Ramos (cell line): ENCODE data around the gene SULF2.

ENCODE experiments used
- in situ Hi-C: fragments of 300-500 bp; cut with MboI; formaldehyde crosslinking; loops from one replicate; pipeline ENCODE4 v1.14.3; 2022; ENCODE audit warnings: low sequenced_read_pairs; ENCODE audit not compliant: unreplicated experiment

The SULF2 gene

DNA sequence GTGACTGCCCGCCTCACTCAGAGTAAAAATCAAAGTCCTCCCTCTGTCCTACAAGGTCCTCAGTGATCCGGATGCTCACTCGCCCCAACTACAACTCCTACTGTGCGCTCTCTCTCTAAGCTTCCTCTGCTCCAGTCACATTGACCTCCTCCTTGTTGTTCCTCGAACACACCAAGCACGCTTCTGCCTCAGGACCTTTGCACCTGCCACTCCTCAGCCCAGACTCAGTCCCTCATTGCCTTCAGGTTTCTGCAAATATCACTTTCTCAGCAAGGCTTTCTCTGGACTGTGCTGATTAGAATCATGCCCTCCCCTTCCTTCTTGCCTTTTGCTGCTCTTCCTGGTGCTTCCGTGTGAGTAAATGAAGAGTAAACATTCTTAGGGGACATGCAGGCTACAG is 41.6 kb downstream of the SULF2 start:
- in situ Hi-C loops: no loop called here

DNA sequence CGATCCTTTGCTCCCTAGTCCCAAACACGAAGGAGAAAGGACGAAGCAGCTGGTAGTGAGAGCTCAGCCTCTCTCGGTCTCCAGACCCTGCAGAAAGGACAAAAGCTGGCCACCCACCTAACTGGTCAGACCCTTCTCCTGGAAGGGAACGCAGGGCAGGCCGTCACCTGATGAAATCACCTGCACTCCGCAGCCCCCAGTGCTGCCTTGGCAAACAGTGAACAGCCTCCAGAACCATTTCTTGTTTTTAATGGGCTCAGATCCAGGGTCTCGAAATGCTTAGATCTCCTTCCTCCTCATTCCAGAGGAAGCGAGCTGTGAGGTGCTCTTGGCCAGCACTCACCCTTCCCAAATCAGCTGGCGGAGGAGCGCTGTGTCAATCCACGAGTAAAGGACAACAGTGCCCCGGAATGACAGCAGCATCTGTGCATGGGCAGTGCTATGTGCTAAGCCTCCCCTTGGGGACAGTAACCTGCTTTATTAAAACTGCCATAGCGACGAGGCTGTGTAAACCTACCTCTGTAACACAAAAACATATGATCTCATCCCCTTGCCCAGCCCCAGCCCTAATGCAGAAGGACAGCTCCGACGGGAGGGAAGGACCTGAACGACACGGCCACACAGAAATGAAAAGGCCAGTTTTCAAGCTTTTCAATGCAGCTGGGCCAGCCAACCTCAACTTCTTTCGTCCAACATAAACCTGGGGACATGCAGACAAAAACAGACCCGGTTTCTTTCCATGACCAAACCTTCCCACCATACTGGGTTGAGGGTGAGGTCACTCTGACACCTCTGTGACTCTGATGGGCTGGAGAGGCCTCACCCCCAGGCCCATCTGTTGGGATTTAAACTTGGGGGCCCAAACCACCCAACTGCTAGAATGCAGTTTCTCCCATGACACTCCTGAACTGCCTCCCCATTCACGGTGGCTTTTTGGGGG is 43.3 kb downstream of the SULF2 start:
- in situ Hi-C loops: no loop called here

DNA sequence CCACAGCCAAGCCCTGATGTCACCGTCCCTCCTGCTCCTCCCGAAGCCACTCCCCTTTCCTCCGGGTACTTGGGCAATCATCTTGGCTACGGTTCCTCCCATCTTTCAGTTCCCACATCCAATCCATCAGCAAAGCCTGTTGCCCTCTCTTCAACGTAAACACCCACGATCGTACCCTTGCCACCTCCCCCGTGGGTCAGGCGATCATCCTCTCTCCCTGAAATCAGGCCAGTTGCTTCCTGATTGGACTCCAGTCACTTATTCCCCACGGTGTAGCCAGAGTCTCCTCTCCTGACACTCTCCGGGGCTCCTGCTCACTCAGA is 44.5 kb downstream of the SULF2 start:
- in situ Hi-C loops: no loop called here

DNA sequence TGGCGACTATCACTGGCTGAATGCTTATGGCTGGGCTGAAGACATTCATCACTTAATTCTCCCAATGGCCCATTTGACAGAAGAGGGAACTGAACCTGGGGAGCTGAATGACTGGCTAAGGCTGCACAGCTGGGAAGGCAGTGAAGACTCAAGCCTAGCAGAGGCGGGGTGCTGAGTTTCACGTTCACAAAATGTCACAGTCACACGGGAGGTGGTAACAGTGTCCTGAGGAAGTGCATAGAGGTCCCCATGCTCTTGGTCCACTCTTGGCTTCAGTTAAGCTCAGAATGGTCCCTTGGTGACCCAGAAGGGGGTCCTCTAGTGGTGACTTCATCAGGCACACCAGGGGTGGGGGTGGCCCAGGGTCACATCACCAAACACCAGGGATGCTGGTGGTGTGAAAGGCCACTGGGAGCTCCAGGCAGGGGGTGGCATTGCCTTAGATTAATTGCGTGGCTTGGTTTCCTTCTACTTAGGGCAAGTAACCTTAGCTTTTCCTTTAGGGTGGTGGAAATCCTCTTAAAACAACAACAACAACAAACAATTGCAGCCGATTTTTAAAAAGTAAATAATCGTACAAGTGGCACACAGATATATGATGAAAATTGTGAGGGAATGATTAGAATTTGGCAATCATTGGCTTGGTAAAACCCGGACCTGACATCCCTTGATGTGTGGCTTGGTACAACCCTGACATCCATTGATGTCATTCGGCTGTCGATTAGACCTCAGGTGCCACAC is 45.0 kb downstream of the SULF2 start:
- in situ Hi-C loops: no loop called here

DNA sequence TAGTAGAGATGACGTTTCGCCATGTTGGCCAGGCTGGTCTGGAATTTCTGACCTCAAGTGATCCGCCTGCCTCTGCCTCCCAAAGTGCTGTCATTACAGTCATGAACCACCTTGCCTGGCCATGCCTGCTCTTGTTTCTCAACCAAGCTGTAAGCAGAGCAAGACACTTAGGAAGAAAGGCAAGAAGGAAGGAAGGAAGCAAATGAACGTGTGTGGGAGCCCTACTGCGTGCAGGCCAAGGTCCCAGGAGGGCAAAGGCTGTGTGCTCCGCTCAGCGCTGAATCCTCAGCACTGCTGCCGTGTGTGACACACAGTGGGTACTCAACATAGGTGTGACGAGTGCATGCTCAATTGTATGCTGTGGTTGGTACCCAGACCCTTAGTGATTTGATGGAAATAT is 47.4 kb downstream of the SULF2 start:
- in situ Hi-C loops: no loop called here

DNA sequence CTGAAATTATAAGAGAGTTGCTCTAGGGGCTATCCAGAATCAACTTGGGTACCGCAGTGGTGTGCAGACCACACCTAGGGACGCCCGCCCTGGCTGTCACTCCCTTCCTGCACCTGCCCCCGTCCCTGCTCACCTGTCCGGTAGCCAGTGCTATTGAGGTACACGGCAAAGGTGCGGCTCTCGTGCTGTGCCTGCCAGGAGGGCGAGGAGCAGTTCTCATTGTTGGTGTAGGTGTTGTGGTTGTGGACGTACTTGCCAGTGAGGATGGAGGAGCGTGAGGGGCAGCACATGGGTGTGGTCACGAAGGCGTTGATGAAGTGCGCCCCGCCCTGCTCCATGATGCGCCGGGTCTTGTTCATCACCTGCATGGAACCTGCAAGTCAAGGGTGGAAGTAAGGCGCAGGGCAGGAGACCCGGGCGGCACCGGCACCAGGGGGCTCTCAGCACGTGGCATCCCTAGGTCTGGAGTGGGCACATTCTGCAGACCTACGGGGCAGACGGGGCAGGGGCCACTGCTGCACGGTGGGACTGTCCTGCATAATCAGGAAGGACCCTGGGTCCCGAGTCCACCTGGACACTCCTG is 48.6 kb downstream of the SULF2 start:
- in situ Hi-C loops: no loop called here

DNA sequence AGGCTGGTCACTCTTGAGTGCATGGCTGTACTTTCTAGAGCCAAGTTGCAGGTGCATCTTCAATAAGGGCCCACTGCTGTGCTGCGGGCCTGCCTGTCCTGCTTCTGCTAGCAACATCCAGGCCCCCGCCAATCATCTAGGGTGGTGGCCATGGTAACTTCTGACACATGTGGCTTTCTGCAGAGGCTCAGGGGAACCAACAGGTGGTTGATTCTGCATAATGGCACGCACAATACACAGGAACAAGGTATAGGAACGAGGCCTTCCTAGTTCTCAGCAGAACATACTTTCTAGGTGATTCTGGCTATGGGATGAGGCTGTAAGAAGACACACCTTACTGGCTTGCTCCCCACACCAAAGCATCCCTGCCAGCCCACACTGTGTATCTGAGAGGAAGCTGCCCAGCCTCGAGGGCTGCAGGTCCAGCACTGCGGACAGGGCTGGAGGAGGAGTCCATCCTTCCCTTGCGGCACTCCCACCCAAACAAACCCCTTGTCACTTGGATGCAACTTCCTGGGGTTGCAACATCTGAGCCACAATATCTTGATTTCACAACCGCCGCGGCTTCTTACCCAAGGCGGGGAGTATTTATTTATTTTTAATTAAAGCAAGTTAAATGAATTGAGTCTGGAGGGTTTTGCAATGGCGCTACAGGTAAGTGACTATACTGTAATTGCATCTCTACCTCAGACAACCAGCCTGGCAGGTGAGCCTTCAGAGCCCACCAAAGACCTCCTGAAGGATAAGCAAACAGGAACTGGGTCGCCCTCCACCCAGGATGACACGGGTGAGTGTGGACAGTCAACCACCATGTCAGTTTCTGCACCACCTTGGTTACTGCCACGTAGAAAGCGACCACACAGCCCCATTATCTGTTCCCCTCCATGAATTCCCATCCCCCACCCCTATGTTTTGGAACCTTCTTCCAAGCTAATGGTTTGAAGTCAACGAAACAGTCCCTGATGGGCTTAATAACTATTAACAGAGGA is 49.6 kb downstream of the SULF2 start:
- in situ Hi-C loops: no loop called here

DNA sequence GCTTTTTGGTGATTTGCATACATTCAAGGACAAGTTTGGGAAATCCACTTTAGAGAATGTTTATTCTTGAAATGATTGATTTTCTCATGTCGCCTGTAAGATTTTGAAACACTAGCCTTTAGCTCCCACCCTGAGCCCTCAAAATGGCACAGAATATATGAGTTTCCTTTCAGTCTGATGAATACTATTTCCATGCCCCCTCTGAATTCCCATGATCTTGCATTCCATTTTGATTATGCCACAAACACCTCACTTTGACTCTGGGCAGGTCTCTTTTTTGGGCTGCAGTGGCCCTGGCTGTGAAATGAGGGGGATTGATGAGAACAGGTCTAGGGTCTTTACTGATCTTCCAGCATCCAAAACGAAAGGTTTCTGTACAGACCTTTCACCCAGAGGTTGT is 50.4 kb downstream of the SULF2 start:
- in situ Hi-C loops: no loop called here

DNA sequence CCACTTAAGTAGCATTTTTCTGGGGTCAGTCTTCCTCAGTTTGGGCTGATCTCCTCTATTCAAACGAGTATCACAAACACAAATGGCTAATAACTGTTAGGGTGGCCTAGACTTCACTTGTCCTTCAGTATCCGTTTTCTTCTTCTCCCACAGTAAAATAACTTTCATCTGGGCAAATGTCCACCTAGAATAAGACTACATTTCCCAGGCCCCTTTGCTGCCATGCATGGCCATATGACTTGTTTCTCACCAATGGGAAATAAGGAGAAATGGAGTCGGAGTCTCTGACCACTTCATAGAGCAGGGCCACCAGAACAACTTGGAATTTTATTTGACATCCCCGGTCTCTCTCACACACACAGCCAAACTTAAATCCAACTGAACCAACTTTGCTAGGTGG is 51.4 kb downstream of the SULF2 start:
- in situ Hi-C loops: no loop called here

DNA sequence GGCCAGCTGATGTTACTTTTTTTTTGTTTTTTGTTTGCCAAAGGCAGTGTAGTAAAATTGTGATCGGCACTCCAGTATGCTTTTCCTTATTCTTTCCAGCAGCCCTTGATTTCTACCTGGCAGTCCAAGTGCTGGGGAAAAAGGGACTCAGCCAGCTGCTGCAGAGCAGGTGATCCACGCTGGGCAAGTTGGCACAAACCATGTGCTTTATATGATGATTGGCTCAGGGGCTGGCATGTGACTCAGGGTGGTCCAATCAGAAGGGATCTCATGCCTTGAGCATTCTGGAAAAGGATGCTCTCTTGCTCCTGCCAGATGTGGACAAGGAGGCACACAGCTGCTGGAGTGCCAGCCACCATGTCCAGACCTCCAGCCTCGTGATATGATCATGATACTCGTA is 54.5 kb downstream of the SULF2 start:
- in situ Hi-C loops: no loop called here

DNA sequence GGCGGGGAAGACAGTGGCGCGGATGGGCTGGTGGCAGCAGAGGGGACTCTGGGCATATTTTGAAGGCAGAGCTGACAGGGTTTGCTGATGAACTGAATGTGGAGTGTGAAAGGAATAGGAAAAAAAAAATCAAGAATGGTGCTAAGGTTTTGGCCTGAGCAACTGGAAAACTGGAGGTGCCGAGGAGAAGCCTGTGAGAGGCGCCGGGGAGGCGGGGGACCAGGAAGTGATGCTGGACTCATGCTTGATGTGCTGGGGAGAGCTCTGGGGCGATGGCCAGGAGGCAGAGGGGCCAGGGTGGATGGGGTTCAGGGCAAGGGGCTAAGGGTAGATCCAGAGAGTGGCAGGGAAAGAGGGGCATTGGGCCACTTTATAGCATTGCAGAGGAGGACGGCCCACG is 55.8 kb downstream of the SULF2 start:
- in situ Hi-C loops: no loop called here

DNA sequence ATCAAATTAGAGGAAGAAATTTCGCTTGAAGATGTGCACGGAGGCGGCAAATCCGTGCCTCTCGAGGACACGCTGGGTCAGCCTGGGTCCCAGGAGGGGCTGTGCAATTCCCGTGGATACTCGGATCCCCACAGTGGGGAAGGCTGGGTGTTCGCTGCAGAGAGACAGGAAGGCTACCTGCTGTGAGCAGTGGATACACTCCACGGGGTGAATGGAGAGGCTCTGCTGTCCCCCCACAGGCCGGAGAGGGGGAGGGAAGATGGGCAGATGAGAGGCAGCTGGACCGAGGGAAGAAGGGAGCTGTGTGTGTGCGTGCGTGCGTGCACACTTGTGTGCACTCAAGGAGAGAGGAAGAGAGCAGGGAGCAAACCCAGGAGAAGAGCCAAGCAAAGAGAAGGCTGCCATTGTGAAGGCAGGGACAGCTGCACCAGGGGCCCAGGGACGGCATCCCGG is 57.3 kb downstream of the SULF2 start:
- in situ Hi-C loops: no loop called here

DNA sequence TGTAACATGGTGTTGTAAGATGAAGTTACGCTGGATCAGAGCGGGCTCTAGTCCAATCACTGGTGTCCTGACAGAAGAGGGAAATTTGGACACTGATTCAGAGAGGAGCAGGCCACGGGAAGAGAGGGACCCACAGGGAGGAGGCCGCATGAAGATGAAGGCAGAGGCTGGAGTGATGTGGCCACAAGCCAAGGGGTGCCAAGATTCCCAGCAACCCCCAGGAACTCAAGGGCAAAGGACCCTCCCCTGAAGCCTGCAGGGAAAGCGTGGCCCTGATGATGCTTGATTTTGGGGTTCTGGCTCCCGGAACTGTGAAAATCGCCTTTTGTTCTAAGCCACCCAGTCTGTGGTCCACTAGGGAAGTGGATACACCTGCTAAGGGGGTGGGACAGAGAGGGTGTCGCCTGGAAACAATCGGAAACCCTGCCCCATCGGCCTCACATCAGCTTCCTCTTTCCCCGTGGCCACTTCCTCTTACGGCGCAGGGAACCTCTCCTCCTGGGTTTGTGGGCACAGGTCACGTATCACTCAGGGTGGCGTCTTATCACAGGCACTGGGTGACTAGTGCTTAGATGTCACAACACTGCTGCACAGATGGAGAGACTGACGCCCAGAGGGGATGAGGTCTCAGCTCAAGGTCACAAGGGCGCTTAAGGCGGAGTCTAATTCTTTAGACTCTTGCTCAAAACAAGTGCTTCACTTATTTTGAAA is 58.0 kb downstream of the SULF2 start:
- in situ Hi-C loops: no loop called here

DNA sequence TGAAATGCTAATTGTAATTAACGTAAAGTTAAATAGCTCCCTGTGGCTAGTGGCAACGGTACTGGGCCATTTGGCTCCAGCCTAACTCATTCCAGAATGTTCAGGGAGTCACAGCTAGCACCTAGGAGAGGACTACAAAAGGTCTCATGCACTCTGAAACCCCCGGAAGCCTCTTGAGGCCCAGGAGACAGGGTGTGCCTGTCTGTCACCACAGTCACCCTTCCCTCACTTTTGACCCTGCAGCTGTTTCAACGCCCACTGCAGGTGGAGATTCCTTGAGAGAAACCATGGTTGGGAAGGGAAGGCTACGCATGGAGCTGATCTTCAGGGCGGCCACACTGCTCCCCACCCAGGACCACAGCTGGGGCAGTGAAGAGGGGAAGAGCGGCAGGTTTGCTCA is 58.6 kb downstream of the SULF2 start:
- in situ Hi-C loops: no loop called here

DNA sequence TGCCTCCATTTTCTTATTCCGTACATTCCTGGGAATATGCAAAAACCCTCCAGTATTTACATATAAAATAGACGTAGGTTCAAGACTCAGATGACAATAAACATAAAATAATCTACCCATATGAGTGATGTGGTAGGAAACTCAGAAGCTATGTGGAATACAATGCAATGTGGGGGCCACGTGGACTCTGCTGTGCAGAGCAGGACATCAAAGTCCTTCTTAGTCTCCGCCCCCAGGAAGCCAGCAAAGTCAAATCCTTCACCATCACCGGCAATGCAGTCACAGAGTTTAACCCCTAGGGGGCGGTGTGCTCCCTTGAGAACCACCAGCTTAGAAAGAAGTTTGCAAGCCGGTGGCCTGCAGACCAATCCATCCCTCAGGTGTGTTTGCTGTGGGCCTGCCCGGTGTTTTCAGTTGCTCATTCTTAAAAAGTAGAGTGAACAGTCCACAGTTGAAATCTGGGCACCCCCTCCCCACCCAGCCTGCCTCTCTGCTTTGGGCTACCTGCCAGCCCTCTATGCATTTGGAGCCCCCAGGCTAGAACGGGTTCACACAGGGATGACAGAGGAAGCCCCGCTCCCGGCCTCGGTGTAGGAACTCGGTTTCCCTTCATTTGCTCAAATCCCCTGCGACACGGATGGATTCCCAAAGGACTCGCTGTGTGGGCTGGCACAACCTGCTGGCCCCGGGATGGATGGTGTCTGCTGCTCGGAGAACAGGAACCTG is 59.9 kb downstream of the SULF2 start:
- in situ Hi-C loops: no loop called here

DNA sequence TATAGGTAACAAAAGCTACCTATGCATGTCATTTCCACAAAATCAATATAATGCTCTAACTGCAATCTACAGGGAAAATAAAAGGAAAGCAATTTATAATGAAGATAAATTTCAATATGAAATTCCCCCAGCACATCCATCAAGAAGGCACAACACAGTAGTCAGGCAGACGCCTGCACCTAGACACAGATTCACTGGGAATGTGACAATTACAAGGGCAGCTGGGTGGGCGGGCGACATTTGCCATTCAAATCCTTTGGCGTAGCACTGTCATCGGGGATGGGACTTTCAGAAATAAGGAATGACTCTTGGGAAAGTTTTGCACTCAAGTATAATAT is 60.4 kb downstream of the SULF2 start:
- in situ Hi-C loops: no loop called here

DNA sequence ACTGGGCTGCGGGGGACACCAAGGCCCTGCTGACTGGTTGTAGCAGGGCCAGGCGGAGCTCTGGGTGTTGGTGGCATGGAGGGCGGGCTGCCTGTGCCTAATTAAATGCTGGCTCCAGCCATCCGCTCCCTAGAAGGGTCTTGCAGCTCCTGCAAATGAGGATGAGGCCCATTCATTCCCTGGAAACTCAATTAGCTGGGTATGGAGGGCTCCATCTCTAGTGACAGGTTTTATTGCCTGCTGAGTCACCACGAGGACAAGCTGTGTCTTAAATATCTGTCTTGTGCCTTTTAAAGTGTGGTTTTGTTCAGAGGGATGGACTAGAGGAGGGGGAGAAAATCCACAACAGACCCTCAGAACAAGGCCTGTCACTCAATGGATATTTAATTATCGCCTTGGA is 60.9 kb downstream of the SULF2 start:
- in situ Hi-C loops: no loop called here

DNA sequence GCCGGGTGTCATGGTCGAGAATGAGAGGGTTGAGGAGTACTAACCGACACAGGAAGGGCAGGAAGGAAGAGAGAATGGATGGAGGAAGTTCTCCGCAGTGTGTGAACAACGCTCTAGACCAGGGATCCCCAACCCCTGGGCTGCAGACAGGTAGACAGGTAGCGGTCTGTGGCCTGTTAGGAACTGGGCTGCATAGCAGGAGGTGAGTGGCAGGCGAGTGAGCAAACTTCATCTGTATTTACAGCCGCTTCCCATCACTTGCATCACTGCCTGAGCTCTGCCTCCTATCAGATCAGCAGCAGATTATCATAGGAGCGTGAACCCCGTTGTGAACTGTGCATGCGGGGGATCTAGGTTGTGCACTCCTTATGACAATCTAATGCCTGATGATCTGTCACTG is 62.0 kb downstream of the SULF2 start:
- in situ Hi-C loops: no loop called here
